IMR-90 (cell line): ENCODE data around the gene NOL8. TPM values are rescaled to one million over a fixed set of nuclear protein-coding genes. Genes with fewer than 3 reads are reported as not detected.

Experiments
- ATAC-seq: fragments of 200-7000 bp; cut with Tn5 transposase; 2 replicates; pipeline ENCODE4 v1.9.1; 2020; ENCODE audit warnings: low read depth, mild to moderate bottlenecking, moderate library complexity
- BruUV-seq: library from RNA; stranded (reverse); fragments of 400-500 nt; replicated peaks from 2 replicates; lab custom pipeline; 2021; lab: Mats Ljungman, UMichigan
- CTCF ChIA-PET: fragments of 300-600 bp; formaldehyde crosslinking; extraction: SDS; loops from one replicate; lab custom pipeline; 2021; ENCODE audit warnings: antibody characterized with exemption; lab: Yijun Ruan, JAX
- POLR2A ChIA-PET: fragments of 300-600 bp; sonication (Branson Sonifier 250); formaldehyde crosslinking; loops from one replicate; lab custom pipeline; 2022; ENCODE audit warnings: antibody characterized with exemption; ENCODE audit not compliant: unreplicated experiment; lab: Charles Lee
- DNase-seq: peaks from one replicate; pipeline ENCODE4 v3.0.0; 2013
- H2AFZ ChIP-seq: replicated peaks from 2 replicates; pipeline ENCODE3; 2013; ENCODE audit warnings: low read length, mild to moderate bottlenecking; ENCODE audit not compliant: poor library complexity
- H2AK5ac ChIP-seq: 2 replicates; pipeline ENCODE4 v1.6.1; 2013; ENCODE audit warnings: low read depth, low read length, inconsistent platforms
- H2AK9ac ChIP-seq: replicated peaks from 2 replicates; pipeline ENCODE3; 2013; ENCODE audit warnings: mild to moderate bottlenecking, low read depth, low read length, moderate library complexity; ENCODE audit not compliant: poor library complexity
- H2BK120ac ChIP-seq: 2 replicates; pipeline ENCODE4 v1.6.1; 2013; ENCODE audit warnings: low read depth, low read length, inconsistent platforms
- H2BK15ac ChIP-seq: 3 replicates; pipeline ENCODE4 v1.6.1; 2013; ENCODE audit warnings: low read depth, low read length, inconsistent platforms
- H2BK20ac ChIP-seq: 2 replicates; pipeline ENCODE4 v1.6.1; 2013; ENCODE audit warnings: low read depth, mild to moderate bottlenecking, inconsistent platforms, low read length, moderate library complexity
- H2BK5ac ChIP-seq: 2 replicates; pipeline ENCODE4 v1.6.1; 2013; ENCODE audit warnings: mild to moderate bottlenecking, low read depth, low read length, inconsistent platforms; ENCODE audit not compliant: poor library complexity, severe bottlenecking
- H3K14ac ChIP-seq: replicated peaks from 2 replicates; pipeline ENCODE4 v1.6.1; 2013; ENCODE audit warnings: low read depth, low read length, inconsistent platforms
- H3K18ac ChIP-seq: 2 replicates; pipeline ENCODE4 v1.6.1; 2013; ENCODE audit warnings: low read depth, low read length, control low read depth
- H3K23ac ChIP-seq: 2 replicates; pipeline ENCODE4 v1.6.1; 2013; ENCODE audit warnings: low read depth, low read length, inconsistent platforms
- H3K27ac ChIP-seq: 2 replicates; pipeline ENCODE4 v1.5.1; 2013; ENCODE audit warnings: mild to moderate bottlenecking, control low read depth, low read length; ENCODE audit not compliant: insufficient read depth
- H3K27me3 ChIP-seq: 2 replicates; pipeline ENCODE4 v1.6.1; 2013; ENCODE audit warnings: low read length; ENCODE audit not compliant: control insufficient read depth, insufficient read depth
- H3K36me3 ChIP-seq: 2 replicates; pipeline ENCODE4 v1.6.1; 2013; ENCODE audit warnings: low read length, mixed read lengths; ENCODE audit not compliant: control insufficient read depth, insufficient read depth
- H3K4ac ChIP-seq: 2 replicates; pipeline ENCODE4 v1.6.1; 2013; ENCODE audit warnings: low read depth, low read length, inconsistent platforms
- H3K4me1 ChIP-seq: 2 replicates; pipeline ENCODE4 v1.6.1; 2013; ENCODE audit warnings: low read length, mixed read lengths; ENCODE audit not compliant: control insufficient read depth, insufficient read depth
- H3K4me2 ChIP-seq: 2 replicates; pipeline ENCODE4 v1.6.1; 2013; ENCODE audit warnings: low read depth, mild to moderate bottlenecking, control low read depth, low read length, moderate library complexity
- H3K4me3 ChIP-seq: 2 replicates; pipeline ENCODE4 v1.5.1; 2013; ENCODE audit warnings: low read depth, mild to moderate bottlenecking, control low read depth, low read length, moderate library complexity; ENCODE audit not compliant: insufficient read depth
- H3K56ac ChIP-seq: 2 replicates; pipeline ENCODE4 v1.6.1; 2013; ENCODE audit warnings: low read length, inconsistent platforms; ENCODE audit not compliant: insufficient read depth; ENCODE audit errors: extremely low read depth
- H3K79me1 ChIP-seq, 2 experiments: 2 replicates each; pipeline ENCODE4 v1.6.1; 2013; ENCODE audit warnings: low read length in 2 of 2, inconsistent platforms in 1 of 2, low read depth in 1 of 2
- H3K9ac ChIP-seq: 2 replicates; pipeline ENCODE4 v1.6.1; 2013; ENCODE audit warnings: low read depth, low read length, control low read depth
- H3K9me1 ChIP-seq: 2 replicates; pipeline ENCODE4 v1.6.1; 2013; ENCODE audit warnings: low read length, inconsistent platforms; ENCODE audit not compliant: insufficient read depth
- H3K9me3 ChIP-seq: 2 replicates; pipeline ENCODE4 v1.6.1; 2013; ENCODE audit warnings: low read length; ENCODE audit not compliant: control insufficient read depth, insufficient read depth
- H4K20me1 ChIP-seq: 2 replicates; pipeline ENCODE4 v1.6.1; 2013; ENCODE audit warnings: low read length, inconsistent platforms; ENCODE audit not compliant: insufficient read depth
- H4K5ac ChIP-seq: 2 replicates; pipeline ENCODE4 v1.6.1; 2013; ENCODE audit warnings: mild to moderate bottlenecking, low read depth, low read length, control low read depth
- H4K8ac ChIP-seq, 2 experiments: 2 replicates each; pipeline ENCODE4 v1.6.1; 2013; ENCODE audit warnings: low read depth in 2 of 2, low read length in 2 of 2, control low read depth in 1 of 2, inconsistent platforms in 1 of 2
- H4K91ac ChIP-seq: 2 replicates; pipeline ENCODE4 v1.6.1; 2013; ENCODE audit warnings: low read depth, low read length, inconsistent platforms; ENCODE audit not compliant: insufficient read depth
- BHLHE40 ChIP-seq: fragments of 150-350 bp; IDR thresholded peaks from 2 replicates; pipeline ENCODE4 v1.6.1; 2016; ENCODE audit warnings: mild to moderate bottlenecking, low read depth, low read length
- CEBPB ChIP-seq: IDR thresholded peaks from 2 replicates; pipeline ENCODE4 v1.6.1; 2012; ENCODE audit warnings: low read depth, low read length, improper control_type of control experiment
- MAFK ChIP-seq: IDR thresholded peaks from 2 replicates; pipeline ENCODE4 v1.6.1; 2012; ENCODE audit warnings: low read depth, low read length, improper control_type of control experiment
- MXI1 ChIP-seq: IDR thresholded peaks from 2 replicates; pipeline ENCODE4 v1.6.1; 2012; ENCODE audit warnings: low read depth, mild to moderate bottlenecking, low read length, moderate library complexity, borderline replicate concordance
- NFE2L2 ChIP-seq: fragments of 150-350 bp; IDR thresholded peaks from 2 replicates; pipeline ENCODE4 v1.6.1; 2016; ENCODE audit warnings: low read depth, mild to moderate bottlenecking, low read length
- POLR2A ChIP-seq: IDR thresholded peaks from 2 replicates; pipeline ENCODE4 v1.6.1; 2012; ENCODE audit warnings: mild to moderate bottlenecking, low read depth, low read length
- RCOR1 ChIP-seq: IDR thresholded peaks from 2 replicates; pipeline ENCODE4 v1.6.1; 2012; ENCODE audit warnings: mild to moderate bottlenecking, low read length, improper control_type of control experiment; ENCODE audit not compliant: insufficient replicate concordance
- SMC3 ChIP-seq: fragments of 150-350 bp; IDR thresholded peaks from 2 replicates; pipeline ENCODE4 v1.6.1; 2016; ENCODE audit warnings: low read depth, mild to moderate bottlenecking, antibody characterized with exemption, low read length, moderate library complexity
- WGBS, 2 experiments: methylation state at CpG; one replicate each; pipeline versions ENCODE4 v1.1.5 to v1.1.7; 2013; ENCODE audit warnings: missing lambda C conversion rate in 2 of 2; ENCODE audit not compliant: insufficient read length in 1 of 2; ENCODE audit errors: extremely low coverage in 2 of 2; 5-methylcytosine and 5-hydroxymethylcytosine counted together
- dilution Hi-C: fragments of 300-500 bp; cut with HindIII; formaldehyde crosslinking; loops from one replicate; pipeline ENCODE4 v1.14.3; 2018; ENCODE audit warnings: low sequenced_read_pairs; ENCODE audit not compliant: unreplicated experiment
- in situ Hi-C: fragments of 300-500 bp; cut with MboI; formaldehyde crosslinking; loops from 3 replicates; pipeline ENCODE4 v1.14.3; 2019; ENCODE audit warnings: low sequenced_read_pairs, inconsistent platforms, mixed read lengths
- intact Hi-C: fragments of 100-400 bp; cut with micrococcal nuclease; formaldehyde crosslinking; loops from 2 replicates; pipeline ENCODE4 v1.10.0; 2022
- polyA plus RNA-seq, 3 experiments: library from polyadenylated mRNA; depleted of rRNA; stranded (reverse); fragments of >200 nt; gene quantifications; 2 replicates each; pipeline ENCODE4 v1.2.3, GENCODE V29; 2012; ENCODE audit warnings: low replicate concordance in 1 of 3
- total RNA-seq: library from RNA; depleted of rRNA; stranded (reverse); fragments of >200 nt; gene quantifications from 2 replicates; pipeline ENCODE4 v1.2.3, GENCODE V29; 2012
- TF ChIP-seq, protein P1 (sequence below): fragments of 150-350 bp; IDR thresholded peaks from 2 replicates; pipeline ENCODE4 v1.6.1; 2016; ENCODE audit warnings: low read depth, mild to moderate bottlenecking, low read length, moderate library complexity, borderline replicate concordance
- TF ChIP-seq, protein P2 (sequence below): fragments of 150-350 bp; IDR thresholded peaks from 2 replicates; pipeline ENCODE4 v1.6.1; 2017; ENCODE audit warnings: mild to moderate bottlenecking, antibody characterized with exemption, low read length, low read depth

NOL8 gene
- total and polyA plus RNA-seq, 2 of the 4 experiments (the other 2 are of a cell fraction) = 10.1 to 18.3 TPM

DNA sequence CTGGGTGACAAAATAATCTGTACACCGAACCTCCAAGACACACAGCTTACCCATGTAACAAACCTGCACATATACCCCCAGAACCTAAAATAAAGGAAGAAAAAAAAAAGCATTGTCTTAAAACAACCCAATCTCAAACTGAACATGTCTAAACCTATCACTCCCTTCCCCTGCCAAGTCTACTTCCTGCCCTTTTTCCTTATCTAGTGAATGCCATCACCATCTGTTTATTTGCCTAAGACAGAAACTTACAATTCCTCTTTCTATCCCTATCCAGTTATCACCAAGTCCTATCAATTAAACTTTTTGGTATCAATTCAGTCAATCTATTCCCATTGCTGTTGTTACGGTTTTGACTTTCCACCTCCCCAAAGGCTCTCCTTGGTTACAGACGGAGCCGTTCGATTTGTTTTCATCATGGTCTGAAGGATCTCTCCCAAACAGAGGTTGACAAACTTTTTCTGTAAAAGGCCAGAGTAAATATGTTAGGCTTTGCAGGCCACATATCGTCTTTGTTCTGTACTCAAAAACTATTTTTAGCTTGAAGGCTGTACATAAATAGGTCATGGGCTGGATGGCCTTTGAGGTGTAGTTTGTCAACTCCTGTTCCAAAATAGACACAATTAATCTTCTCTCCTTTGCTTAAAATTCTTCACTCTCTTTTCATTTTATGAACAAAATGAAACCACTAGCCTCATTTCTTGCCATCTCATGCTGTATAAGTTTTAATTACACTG is 12.1 kb downstream of the NOL8 start:
- no peak overlapping the region for H3K56ac ChIP-seq
- no peak overlapping the region for H3K4me3 ChIP-seq
- no peak overlapping the region for H2BK20ac ChIP-seq
- H3K79me1 ChIP-seq = peaks cover 15 to 34% of the 10 kb centered on the region in 2 experiments
- no peak overlapping the region for H3K14ac ChIP-seq
- H3K9me3 ChIP-seq = no peaks in the 10 kb centered on the region
- H3K4me1 ChIP-seq = peaks cover 3% of the 10 kb centered on the region
- H2AK9ac ChIP-seq = no peak overlapping the region
- H3K18ac ChIP-seq = no peak overlapping the region
- no peaks in the 10 kb centered on the region for H3K27me3 ChIP-seq
- no peak overlapping the region for H2AFZ ChIP-seq
- H2BK15ac ChIP-seq = no peak overlapping the region
- H2AK5ac ChIP-seq = no peak overlapping the region
- H3K4ac ChIP-seq = no peak overlapping the region
- CTCF ChIA-PET = no interaction called here
- H3K36me3 ChIP-seq = peaks cover 38% of the 10 kb centered on the region
- in situ Hi-C loops (no loop called here), intact Hi-C loops (no loop called here), dilution Hi-C loops (no loop called here)
- WGBS, 2 experiments = no CpG with 5 or more reads among the region's 6 CpGs
- DNase-seq = no peak
- no peak overlapping the region for H4K5ac ChIP-seq
- H2BK5ac ChIP-seq = peak overlapping the region; percentile 63
- no peak overlapping the region for H3K27ac ChIP-seq
- H3K9ac ChIP-seq = no peak overlapping the region
- no peak overlapping the region for H3K4me2 ChIP-seq
- H2BK120ac ChIP-seq = no peak overlapping the region
- H4K20me1 ChIP-seq = no peaks in the 10 kb centered on the region; the same call in 1 of the 2 replicates
- no TSS peak for BruUV-seq
- ATAC-seq = peak; percentile 35
- no peak overlapping the region for H3K23ac ChIP-seq
- POLR2A ChIA-PET = no interaction called here
- TF ChIP-seq MXI1 = no peak
- TF ChIP-seq SMC3 = no peak
- no peak for TF ChIP-seq BHLHE40
- TF ChIP-seq CEBPB = no peak
- TF ChIP-seq MAFK = no peak
- TF ChIP-seq, protein P1, sequence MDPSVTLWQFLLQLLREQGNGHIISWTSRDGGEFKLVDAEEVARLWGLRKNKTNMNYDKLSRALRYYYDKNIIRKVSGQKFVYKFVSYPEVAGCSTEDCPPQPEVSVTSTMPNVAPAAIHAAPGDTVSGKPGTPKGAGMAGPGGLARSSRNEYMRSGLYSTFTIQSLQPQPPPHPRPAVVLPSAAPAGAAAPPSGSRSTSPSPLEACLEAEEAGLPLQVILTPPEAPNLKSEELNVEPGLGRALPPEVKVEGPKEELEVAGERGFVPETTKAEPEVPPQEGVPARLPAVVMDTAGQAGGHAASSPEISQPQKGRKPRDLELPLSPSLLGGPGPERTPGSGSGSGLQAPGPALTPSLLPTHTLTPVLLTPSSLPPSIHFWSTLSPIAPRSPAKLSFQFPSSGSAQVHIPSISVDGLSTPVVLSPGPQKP = no peak
- TF ChIP-seq, protein P2, sequence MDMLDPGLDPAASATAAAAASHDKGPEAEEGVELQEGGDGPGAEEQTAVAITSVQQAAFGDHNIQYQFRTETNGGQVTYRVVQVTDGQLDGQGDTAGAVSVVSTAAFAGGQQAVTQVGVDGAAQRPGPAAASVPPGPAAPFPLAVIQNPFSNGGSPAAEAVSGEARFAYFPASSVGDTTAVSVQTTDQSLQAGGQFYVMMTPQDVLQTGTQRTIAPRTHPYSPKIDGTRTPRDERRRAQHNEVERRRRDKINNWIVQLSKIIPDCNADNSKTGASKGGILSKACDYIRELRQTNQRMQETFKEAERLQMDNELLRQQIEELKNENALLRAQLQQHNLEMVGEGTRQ = no peak
- TF ChIP-seq RCOR1 = no peak
- no peak for TF ChIP-seq POLR2A
- TF ChIP-seq NFE2L2 = no peak
- no peak overlapping the region; a peak in 1 of 4 replicates for H4K8ac ChIP-seq
- H3K9me1 ChIP-seq = 0 out of 2 replicates have a peak, but pooled peaks cover 6% of the 10 kb centered on the region
- no peak overlapping the region for H4K91ac ChIP-seq
